ENCODE data around the gene DLGAP4.

GRCh38 chr20:36498386-36499179, 192.4 kb downstream of the DLGAP4 start:
- TF ChIP-seq, protein P1, sequence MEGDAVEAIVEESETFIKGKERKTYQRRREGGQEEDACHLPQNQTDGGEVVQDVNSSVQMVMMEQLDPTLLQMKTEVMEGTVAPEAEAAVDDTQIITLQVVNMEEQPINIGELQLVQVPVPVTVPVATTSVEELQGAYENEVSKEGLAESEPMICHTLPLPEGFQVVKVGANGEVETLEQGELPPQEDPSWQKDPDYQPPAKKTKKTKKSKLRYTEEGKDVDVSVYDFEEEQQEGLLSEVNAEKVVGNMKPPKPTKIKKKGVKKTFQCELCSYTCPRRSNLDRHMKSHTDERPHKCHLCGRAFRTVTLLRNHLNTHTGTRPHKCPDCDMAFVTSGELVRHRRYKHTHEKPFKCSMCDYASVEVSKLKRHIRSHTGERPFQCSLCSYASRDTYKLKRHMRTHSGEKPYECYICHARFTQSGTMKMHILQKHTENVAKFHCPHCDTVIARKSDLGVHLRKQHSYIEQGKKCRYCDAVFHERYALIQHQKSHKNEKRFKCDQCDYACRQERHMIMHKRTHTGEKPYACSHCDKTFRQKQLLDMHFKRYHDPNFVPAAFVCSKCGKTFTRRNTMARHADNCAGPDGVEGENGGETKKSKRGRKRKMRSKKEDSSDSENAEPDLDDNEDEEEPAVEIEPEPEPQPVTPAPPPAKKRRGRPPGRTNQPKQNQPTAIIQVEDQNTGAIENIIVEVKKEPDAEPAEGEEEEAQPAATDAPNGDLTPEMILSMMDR (IDR thresholded peaks at IDR 0.05; ENCODE audit: insufficient read depth, low read length, poor library complexity, severe bottlenecking) = no peak
- TF ChIP-seq EZH2phosphoT487 (conservative IDR thresholded peaks at IDR 0.05; ENCODE audit: low read length) = no peak
